Muscle of arm (tissue), 12 donors: ENCODE data around the gene TMEM169. TPM values are rescaled to one million over a fixed set of nuclear protein-coding genes. Genes with fewer than 3 reads are reported as not detected.
A peak's percentile ranks its signal among the peaks of the same experiment; 100 is the strongest.
"Not testable (repeated sequence)": the region's sequence is repeated elsewhere in the genome, so short reads cannot be mapped to it uniquely, and the experiment has no call there.

Experiments used
- DNase-seq: peaks from one replicate; pipeline ENCODE4 v3.0.0-alpha.2; 2013
- polyA plus RNA-seq, 12 donors: library from polyadenylated mRNA; unstranded; fragments of 120-200 nt; gene quantifications; one replicate each; pipeline ENCODE4 v1.2.1, GENCODE V29; 2013; ENCODE audit not compliant: insufficient read length in 12 of 12

The TMEM169 gene
- polyA plus RNA-seq, 12 donors: 2.3 to 11.5 (median 4.4) TPM; not detected in 1

DNA sequence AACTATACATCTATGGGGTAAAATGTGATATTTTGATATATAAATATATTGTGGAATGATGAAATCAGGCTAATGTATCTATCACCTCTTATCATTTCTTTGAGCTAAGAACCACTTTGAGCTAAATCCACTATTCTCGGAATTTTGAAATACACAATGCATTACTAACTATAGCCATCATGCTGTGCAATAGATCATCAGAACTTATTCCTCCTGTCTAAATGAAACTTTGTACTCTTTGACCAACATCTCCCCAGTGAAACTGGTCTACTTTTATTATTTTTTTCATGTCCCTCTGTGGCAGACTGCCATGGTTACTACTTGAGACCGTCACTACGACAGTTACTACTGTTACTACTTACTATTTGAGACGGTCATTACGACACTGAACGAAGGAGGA is 11.5 kb upstream of the TMEM169 start:
- DNase-seq: no peak

DNA sequence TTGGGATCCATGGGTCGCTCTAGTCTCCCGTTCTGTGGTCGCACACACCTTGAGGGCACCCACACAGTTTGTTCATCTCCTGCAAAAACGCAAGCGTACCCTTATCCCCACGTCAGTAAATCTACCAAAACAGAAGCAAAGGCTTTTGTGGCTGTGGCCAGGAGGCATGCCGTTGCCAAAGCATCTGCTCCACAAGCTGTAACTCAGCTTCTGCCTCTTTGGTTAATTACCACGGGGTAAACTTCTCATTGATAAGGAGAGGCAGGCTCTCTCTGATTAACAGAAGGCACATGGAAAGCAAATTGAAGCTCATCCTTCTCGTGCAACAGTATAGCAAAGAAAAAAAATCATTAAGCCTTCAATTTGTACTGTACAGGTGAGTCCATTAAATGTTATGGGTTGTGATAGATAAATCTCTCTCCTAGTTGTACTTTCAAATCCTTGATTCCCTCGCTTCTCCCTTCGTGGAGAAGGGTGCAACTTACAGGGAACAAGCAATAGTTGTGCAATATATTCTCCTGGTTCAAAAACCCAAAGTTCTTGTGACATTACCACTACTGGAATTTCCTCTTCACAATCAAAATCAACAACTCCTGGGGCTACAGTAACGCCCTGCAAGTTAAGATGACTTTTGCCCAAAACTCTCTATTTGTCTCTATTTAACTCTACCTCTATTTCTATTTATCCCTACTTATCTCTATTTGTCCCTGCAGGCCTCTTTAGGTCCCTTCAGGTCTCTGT is 10.4 kb upstream of the TMEM169 start:
- no peak for DNase-seq

DNA sequence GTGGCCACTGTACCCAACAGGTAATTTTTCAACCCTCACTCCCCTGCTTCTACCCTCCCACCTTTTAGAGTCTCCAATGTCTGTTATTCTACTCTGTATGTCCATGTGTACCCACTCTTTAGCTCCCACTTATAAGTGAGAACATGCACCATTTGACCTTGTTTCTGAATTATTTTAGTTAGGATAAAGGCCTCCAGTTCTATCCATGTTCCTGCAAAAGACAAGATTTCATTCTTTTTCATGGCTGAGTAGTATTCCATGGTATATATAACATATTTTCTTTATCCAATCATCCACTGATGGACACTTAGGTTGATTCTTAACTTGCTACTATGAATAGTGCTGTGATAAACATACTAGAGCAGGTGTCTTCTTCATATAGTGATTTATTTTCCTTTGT is 9.2 kb upstream of the TMEM169 start:
- DNase-seq: no peak

DNA sequence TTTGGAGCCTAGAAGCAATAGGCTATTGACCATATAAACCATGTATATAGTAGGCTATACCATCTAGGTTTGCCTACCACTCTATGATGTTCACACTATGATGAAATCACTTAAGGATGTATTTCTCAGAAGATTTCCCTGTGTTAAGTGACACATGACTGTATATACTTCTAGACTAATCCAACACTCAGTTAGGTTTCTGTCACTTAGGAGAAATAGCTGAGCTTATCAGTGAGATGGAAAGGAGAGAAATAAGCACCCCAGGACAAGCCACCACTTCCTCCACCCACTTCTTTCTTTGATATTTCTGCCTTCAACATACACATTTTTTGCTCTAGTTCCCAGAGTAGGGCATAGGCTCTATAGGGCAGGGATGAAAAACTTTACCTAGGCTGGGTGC is 7.9 kb upstream of the TMEM169 start:
- DNase-seq: no peak

DNA sequence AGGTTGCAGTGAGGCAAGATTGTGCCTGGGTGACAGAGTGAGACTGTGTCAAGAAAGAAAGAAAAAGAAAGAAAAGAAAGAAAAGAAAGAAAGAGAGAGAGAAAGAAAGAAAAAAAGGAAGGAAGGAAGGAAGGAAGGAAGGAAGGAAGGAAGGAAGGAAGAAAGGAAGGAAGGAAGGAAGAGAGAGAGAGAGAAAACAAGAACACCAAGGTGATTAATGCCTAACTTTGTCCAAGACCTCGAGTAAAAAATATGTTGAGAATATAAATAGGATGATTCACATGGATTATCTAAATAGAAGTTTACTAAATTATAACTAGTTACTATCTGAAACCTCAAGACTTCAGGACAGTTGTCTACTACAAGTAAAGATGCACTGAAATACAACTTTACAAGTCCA is 7.3 kb upstream of the TMEM169 start:
- no peak for DNase-seq

DNA sequence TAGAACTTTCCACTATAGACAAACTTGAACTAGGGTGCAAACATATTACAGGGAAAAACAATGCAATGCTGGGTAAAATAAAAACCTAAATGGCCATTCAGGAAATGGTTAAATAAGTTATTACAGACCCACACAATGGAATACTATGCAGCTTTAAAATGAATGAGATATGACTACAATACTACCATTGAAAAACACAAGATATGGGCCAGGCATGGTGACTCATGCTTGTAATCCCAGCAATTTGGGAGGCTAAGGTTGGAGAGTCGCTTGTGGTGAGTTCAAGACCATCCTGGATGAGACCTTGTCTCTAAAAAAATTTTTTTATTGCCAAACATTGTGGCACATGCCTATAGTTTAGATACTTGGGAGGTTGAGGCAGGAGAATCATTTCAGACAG is 6.9 kb upstream of the TMEM169 start:
- no peak for DNase-seq

DNA sequence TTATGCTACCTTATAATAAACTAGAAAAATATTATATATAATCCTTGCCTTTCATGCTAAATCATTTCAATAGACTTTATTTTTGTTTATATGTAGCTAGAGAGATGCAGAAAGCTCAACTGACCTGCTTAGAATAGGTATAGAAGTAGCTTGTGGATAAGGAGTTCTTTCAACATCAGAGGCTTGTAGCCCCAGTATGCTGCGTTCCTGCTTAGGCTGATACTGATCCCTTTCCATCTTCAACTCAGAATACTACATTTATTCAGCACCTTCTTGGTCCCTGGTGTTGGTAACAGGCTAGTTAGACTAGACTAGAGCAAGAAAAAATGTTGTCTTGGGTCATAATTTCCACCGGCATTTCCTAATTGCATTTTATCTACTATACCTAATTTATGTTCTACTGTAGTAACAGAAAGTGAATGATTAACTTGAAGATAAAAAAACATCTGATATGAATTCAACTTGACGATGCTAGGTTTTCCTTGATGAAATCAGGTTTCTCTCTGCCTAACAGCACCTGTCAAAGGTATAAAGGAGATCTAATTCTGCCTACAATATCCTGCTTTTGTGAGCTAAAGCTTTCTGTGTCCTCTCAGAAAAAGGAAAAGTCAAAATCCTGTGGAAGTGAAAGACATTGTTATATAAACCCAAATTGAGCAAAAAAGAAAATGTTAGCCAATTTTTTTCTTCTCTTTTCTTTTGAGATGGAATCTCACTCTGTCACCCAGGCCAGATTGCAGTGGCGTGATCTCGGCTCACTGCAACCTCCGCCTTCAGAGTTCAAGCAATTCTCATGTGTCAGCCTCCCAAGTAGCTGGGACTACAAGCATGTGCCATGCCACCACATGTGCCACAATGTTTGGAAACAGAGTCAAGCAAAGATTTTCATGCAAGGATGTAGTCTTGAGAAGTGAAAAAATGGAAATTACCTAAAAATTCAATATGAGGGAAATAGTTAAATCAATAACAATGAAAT is 5.9 kb upstream of the TMEM169 start:
- DNase-seq: no peak

DNA sequence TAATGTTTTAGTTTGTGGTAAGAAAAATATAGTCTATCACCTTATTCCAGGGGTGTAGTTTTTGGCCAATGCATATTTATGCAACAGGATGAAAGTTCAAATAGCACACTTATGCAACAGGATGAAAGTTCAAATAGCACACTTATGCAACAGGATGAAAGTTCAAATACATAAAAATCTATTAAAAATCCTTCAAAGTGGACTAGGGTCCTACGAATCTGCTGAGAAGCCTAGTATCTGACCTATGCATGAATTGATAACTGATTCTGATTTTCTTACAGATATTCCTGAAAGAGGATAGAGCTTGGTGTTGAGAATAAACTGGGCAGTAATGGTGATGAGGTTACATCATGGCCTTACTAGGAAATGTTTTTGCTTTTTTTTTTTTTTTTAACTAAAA is 2.9 kb upstream of the TMEM169 start:
- DNase-seq: no peak

DNA sequence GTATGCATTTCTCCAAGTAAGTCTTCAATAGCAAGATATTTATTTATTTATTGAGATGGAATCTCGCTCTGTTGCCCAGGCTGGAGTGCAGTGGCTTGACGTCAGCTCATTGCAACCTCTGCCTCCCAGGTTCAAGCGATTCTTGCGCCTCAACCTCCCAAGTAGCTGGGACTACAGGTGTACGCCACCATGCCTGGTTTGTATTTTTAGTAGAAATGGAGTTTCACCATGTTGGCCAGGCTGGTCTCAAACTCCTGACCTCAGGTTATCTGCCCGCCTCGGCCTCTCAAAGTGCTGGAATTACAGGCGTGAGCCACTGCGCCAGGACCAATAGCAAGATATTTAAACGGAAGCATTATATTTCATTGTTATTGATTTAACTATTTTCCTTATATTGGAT is 1.7 kb upstream of the TMEM169 start:
- DNase-seq: not testable (repeated sequence)

DNA sequence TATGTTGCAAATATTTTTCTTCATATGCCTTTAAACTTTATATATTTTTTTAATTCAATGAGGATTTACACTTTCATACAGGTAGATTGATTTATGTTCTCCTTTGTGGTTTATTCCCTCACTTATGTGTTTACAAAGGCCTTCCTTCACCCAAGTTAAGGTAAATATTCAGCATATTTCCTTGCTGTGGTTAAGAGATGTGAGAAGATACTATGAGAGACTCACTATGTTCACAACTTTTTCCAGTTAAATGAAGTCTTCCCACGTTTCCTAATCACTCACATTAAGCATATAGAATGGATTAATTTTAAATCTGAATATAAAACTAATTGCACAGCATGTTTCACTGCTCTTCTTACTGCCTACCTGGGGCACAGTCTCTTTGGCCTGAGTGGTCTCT is 707 bp upstream of the TMEM169 start:
- DNase-seq: no peak

DNA sequence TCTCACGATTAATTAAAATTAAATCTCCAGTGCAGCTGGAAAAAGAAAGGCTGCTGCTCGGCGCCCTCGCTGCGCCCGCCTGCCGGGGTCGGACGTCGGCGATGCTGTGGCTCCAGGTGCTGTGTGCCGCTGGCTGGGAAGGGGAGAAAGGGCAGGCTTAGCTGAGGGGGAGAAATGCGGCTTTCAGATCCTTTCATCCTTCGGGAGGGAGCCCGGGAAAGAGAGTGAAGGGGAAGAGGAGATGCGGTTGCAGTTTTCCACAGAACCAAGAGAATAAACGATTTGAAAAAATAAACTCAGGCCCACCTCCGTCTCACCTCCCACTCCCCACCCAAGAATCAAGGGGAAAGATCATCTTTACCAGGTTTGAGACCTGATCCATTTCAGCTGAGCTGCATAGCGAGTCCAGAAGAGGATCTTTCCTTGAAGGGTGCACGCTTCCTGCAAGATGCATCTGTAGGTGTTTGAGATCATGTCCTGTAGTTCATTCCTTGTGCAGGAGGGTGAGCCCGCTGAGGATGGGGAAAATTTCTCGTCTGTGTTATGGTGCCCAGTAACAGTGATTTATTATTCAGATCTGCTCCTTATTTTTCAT is 495 bp downstream of the TMEM169 start:
- no peak for DNase-seq

DNA sequence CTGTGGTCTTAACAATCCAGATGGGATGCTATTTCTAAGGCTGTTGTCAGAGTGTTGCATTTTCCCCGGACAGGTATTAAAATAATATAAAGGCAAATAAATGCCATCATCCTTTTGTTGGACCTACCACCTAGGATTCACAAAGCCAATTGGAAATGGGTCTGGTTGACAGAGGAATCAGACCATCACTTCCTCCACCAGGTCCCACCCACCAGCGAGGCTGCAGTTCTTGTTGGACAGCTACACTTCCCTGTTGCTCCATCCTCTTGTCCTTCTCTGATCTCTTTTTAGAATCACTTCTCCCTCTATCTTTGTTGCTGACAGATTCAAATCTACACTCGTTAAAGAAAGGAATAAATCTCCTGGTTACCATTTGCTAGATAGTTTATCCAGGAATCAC is 1.1 kb downstream of the TMEM169 start:
- no peak for DNase-seq

DNA sequence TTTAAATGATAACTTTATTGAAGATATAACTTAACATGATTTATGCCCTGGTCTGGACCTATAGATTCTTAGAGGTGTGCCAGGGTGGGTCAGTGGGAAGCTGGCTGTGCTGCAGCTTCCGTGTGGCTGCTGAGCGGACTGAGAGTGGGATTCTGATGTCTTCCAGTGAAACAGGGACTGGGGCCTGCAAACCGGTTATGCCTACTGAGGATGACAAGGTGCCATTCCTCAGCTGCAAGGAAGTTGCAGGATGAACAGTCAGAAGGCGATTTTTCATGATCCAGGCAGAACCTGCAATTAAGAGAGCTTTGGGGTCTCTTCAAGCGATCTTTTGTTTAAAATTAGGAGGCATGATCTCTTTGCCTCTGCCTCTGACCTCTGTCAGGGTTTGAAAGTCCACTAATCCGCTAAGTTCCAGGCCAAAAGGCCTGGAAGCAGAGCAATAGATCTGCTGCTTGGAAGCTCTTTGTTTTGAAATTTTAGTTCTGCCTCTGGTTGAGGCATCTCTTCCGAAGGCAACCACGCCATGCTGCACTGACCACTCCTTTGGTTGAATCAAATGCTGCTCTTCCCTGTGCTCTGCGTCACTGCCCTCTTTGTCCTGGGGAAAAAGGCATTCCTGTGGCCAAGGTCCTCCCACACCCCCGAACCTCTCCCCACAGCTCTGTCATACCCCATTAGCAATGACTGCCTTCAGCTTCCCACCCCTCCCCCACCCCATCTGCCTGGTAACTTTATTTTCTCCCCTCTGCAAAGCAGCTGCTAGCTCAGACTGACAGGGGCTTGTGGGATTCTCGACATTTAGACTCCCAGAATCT is 2.0 kb downstream of the TMEM169 start:
- DNase-seq: peak; percentile 38

DNA sequence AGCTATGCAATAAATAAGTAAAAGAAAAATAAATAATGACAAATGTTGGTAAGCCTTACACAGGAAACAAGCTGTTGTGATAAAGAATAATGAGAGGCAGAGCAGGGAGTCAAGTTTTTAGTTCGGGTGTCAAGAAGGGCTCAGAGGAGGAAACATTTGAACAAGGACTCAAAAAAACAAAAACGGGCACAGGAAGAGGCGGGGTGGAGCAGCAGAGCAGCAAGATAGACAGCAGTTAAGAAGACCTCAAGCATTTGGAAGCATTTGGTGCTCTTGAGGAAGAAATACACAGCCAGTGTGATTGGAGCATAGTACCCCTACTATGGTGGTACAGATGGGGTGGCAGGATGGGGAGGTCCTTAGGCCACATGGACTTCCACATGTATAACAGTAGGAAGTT is 2.8 kb downstream of the TMEM169 start:
- no peak for DNase-seq

DNA sequence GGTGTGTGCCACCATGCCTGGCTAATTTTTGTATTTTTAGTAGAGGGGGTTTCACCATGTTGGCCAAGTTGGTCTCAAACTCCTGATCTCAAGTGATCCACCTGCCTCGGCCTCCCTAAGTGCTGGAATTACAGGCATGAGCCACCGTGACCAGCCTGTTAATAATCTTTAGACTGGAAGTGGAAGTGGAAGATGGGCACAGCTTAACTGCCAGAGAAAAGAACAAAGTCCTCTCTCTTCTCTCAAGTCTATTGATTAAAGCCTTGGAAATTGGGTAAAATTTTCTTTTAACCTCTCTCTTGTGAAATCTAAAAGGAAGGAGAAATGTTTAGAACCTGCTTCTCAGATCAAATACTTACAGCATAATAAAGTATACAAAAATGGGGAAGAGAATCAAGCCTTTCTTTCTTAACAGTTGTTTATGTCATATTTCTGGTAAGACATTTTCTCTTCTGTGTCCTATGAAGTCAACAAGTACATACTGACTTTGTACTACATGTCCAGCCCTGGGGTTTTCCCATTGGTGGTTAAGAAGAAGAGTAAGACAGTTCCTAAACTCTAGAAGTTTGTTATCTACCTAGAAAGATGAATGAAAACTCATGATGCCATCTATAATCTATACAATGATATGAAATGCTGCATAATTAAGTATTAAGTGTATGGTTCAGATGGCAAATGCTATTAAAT is 4.6 kb downstream of the TMEM169 start:
- no peak for DNase-seq

DNA sequence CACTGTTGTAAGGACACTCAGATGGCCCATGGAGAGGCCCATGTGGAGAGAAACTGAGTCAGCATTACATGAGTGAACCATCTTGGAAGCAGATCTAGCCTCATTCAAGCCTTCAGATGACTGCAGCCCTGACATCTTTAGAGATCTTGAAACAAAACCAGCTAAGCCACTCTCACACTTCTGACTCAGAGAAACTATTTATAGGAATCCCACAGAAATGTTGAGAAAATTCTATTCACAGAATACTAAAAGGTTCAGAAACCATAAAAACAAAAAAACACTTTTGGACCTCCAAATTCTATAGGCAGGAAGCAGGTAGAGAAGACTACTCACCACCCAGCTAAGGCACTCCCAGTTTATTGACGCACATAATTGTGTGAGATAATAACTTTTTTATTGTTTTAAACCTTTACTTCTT is 8.7 kb downstream of the TMEM169 start:
- DNase-seq: no peak

DNA sequence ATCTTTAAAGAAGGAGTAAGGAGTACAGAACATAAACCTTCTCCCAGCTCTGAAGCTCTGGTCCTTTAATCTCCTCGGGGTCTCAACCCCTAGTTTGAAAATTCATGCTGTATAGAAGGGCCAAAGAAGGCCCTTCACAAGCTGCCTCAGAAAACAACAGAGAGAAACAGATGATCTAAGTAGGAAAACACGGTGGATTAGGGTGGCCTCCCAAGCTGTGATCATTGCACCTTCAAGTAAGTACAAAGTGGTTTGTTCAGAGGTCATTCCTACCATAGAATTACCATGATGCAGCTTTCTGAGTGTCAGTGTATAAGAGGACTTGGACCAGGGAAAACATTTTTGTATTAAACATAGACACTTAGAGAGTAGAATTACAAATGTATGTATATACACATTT is 10.9 kb downstream of the TMEM169 start:
- no peak for DNase-seq

DNA sequence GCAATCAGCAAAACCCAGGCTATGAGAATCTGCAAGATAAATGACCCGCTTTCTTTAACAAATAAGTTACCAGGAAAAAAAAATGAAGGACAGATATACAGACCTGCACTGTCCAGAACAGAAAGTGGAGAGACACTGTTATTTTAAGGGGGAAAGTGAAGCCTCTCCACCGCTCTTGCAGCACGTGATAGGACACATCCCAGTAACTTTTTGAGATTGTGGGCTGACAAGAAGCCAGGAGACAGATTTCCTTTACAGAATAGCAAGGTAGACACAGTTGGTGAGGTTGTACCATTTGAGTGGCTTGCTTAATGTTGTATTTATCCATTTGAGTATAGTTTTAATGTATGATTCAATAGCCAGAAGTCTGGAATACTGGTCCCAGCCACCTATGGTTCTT is 13.0 kb downstream of the TMEM169 start:
- no peak for DNase-seq

DNA sequence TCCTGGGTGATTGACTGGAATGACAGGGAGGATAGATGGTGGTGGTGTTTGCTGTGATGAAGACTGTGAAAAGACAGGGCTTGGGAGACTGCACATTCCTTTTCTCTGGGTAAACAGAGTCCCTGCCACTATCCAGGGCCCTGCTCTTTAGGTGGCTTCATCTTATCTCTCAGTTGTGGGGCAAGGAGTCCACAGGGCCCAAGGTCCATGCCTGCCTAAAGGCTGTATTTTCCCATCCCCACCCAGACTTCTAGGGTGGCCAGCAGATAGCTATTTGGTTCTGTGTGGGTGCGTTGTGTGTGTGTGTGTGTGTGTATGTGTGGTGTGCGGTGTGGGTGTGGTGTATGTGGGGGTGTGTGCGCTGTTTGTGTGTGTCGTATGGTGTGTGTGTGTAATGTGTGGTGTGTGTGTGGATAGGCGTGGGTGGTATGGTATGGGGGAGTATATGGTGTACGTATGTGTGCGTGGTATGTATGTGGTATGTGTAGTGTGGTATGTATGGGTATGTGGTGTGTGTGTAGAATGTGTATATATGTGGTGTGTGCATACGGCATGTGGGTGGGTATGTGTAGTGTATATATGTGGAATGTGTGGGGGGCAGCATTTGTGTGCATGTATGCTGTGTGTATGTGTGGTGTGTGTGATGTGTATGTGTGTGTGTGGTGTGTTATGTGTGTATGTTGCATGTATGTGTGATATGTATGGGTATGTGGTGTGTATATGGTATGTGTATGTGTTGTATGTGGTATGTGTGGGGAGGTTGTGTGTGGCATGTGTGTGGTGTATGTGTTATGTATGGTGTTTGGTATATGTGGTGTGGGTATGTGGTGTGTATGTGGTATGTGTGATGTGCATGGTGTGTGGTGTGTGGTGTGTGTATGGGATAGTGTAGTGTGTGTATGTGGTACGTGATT is 17.0 kb downstream of the TMEM169 start:
- no peak for DNase-seq

DNA sequence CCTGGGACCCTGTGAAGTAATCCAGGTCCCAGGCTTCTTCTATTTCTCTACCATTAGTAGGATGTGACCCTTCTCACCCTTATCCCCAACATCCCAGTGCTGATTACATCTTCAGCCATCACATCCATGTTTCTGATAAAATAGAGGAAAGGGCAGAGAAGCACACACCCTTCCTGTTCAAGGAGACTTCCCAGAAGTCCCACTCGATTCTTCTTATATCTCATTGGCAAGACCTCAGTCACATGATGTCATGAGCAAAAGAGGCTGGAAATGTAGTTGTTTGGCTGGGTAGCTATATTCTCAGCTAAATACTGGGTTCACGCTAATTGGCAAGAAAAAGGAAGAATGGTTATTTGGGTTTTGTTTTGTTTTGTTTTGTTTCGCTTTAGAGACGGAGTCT is 19.4 kb downstream of the TMEM169 start:
- DNase-seq: no peak
